H1 (cell line): Measurements from ENCODE around the gene ELOVL6. TPM values are rescaled to one million over a fixed set of nuclear protein-coding genes. Genes with fewer than 3 reads are reported as not detected.

Source experiments
- CTCF ChIA-PET: fragments of 300-600 bp; sonication (Branson Sonifier 250); formaldehyde crosslinking; loops from one replicate; lab custom pipeline; 2021; ENCODE audit not compliant: partially characterized antibody; lab: Charles Lee
- POLR2A ChIA-PET: fragments of 300-600 bp; sonication (Branson Sonifier 250); formaldehyde crosslinking; loops from one replicate; lab custom pipeline; 2021; ENCODE audit warnings: inconsistent platforms; ENCODE audit not compliant: partially characterized antibody; lab: Charles Lee
- DNase-seq, 2 experiments: peaks; one replicate each; pipeline versions ENCODE4 v3.0.0 to v3.0.0-alpha.2; 2010 to 2022; ENCODE audit warnings: low spot score in 2 of 2, low read depth in 1 of 2, mixed read lengths in 1 of 2
- FAIRE-seq: peaks from 2 replicates; lab custom pipeline; 2011; peaks lifted over from hg19 to GRCh38; lab: Jason Lieb, UNC
- H2AFZ ChIP-seq: 2 replicates; pipeline ENCODE4 v1.8.1; 2012; ENCODE audit warnings: low read length, inconsistent platforms
- H2AK5ac ChIP-seq: 2 replicates; pipeline ENCODE4 v1.6.1; 2013; ENCODE audit warnings: low read depth, low read length
- H2BK120ac ChIP-seq: replicated peaks from 2 replicates; pipeline ENCODE3; 2013; ENCODE audit warnings: low read depth, low read length, inconsistent platforms
- H2BK12ac ChIP-seq: 2 replicates; pipeline ENCODE4 v1.6.1; 2013; ENCODE audit warnings: low read depth, low read length
- H2BK15ac ChIP-seq: 2 replicates; pipeline ENCODE4 v1.6.1; 2013; ENCODE audit warnings: low read length
- H2BK20ac ChIP-seq: 2 replicates; pipeline ENCODE4 v1.6.1; 2013; ENCODE audit warnings: low read length
- H2BK5ac ChIP-seq: 2 replicates; pipeline ENCODE4 v1.6.1; 2013; ENCODE audit warnings: low read depth, low read length
- H3K14ac ChIP-seq: 2 replicates; pipeline ENCODE4 v1.6.1; 2013; ENCODE audit warnings: inconsistent platforms; ENCODE audit not compliant: insufficient read length
- H3K18ac ChIP-seq: 2 replicates; pipeline ENCODE4 v1.6.1; 2013; ENCODE audit warnings: low read length; ENCODE audit errors: extremely low read depth
- H3K23ac ChIP-seq: 2 replicates; pipeline ENCODE4 v1.6.1; 2013; ENCODE audit warnings: inconsistent platforms; ENCODE audit not compliant: insufficient read length
- H3K23me2 ChIP-seq: 2 replicates; pipeline ENCODE4 v1.6.1; 2013; ENCODE audit warnings: low read depth, low read length
- H3K27ac ChIP-seq: 2 replicates; pipeline ENCODE4 v1.6.1; 2011; ENCODE audit warnings: low read depth, low read length, inconsistent platforms
- H3K27me3 ChIP-seq, 4 experiments: replicated peaks in 1 of 4; 1 replicate in 1 of 4; 2 replicates in 3 of 4; pipeline versions ENCODE4 v1.6.1 to v1.8.1; 2011 to 2013; ENCODE audit warnings: low read length in 3 of 4, mild to moderate bottlenecking in 3 of 4, inconsistent platforms in 2 of 4, mixed read lengths in 2 of 4, moderate library complexity in 1 of 4; ENCODE audit not compliant: control insufficient read depth in 3 of 4, insufficient read depth in 3 of 4; ENCODE audit errors: extremely low read depth in 1 of 4
- H3K36me3 ChIP-seq, 4 experiments: 2 replicates each; pipeline versions ENCODE4 v1.6.1 to v1.8.1; 2011 to 2013; ENCODE audit warnings: mild to moderate bottlenecking in 4 of 4, low read length in 3 of 4, moderate library complexity in 2 of 4, control low read depth in 1 of 4, inconsistent platforms in 1 of 4; ENCODE audit not compliant: insufficient read depth in 4 of 4, control insufficient read depth in 2 of 4
- H3K4ac ChIP-seq: replicated peaks from 2 replicates; pipeline ENCODE3; 2013; ENCODE audit warnings: low read length, low read depth, mixed read lengths, inconsistent platforms; ENCODE audit not compliant: insufficient read length
- H3K4me1 ChIP-seq, 4 experiments: replicated peaks in 1 of 4; 1 replicate in 1 of 4; 2 replicates in 3 of 4; pipeline versions ENCODE4 v1.6.1 to v1.8.1; 2011 to 2013; ENCODE audit warnings: low read length in 3 of 4, inconsistent platforms in 2 of 4, mixed read lengths in 1 of 4; ENCODE audit not compliant: insufficient read depth in 4 of 4, control insufficient read depth in 3 of 4
- H3K4me2 ChIP-seq, 2 experiments: 2 replicates each; pipeline versions ENCODE4 v1.6.1 to v1.8.1; 2011 to 2013; ENCODE audit warnings: low read depth in 2 of 2, low read length in 2 of 2, control low read depth in 1 of 2, inconsistent platforms in 1 of 2, mild to moderate bottlenecking in 1 of 2; ENCODE audit not compliant: insufficient read depth in 1 of 2
- H3K4me3 ChIP-seq, 4 experiments: fragments of 200-600, 300-600 bp in 1 of 4; sonication (generic), shearing (Covaris generic), sonication (Bioruptor Twin) in 1 of 4; 2 replicates each; pipeline versions ENCODE4 v1.5.1 to v1.8.1; 2011 to 2016; ENCODE audit warnings: low read length in 4 of 4, low read depth in 3 of 4, control low read depth in 2 of 4, inconsistent platforms in 2 of 4, mild to moderate bottlenecking in 2 of 4, mixed read lengths in 1 of 4, moderate library complexity in 1 of 4; ENCODE audit not compliant: insufficient read depth in 2 of 4; ENCODE audit errors: extremely low read depth in 1 of 4
- H3K56ac ChIP-seq: replicated peaks from 2 replicates; pipeline ENCODE3; 2013; ENCODE audit warnings: low read depth, mild to moderate bottlenecking, mixed read lengths, low read length, inconsistent platforms; ENCODE audit not compliant: insufficient read length
- H3K79me1 ChIP-seq: 2 replicates; pipeline ENCODE4 v1.6.1; 2013; ENCODE audit warnings: low read depth, low read length, control low read depth
- H3K79me2 ChIP-seq, 2 experiments: 2 replicates each; pipeline versions ENCODE4 v1.6.1 to v1.8.1; 2012 to 2013; ENCODE audit warnings: low read length in 2 of 2, mild to moderate bottlenecking in 2 of 2, inconsistent platforms in 1 of 2; ENCODE audit not compliant: insufficient read depth in 2 of 2, control insufficient read depth in 1 of 2
- H3K9ac ChIP-seq, 4 experiments: replicated peaks in 1 of 4; 1 replicate in 1 of 4; 2 replicates in 3 of 4; pipeline versions ENCODE4 v1.6.1 to v1.8.1; 2011 to 2013; ENCODE audit warnings: low read depth in 3 of 4, low read length in 3 of 4, control low read depth in 2 of 4, mild to moderate bottlenecking in 2 of 4, moderate library complexity in 2 of 4, inconsistent platforms in 1 of 4; ENCODE audit errors: extremely low read depth in 1 of 4
- H3K9me3 ChIP-seq, 2 experiments: 2 replicates each; pipeline versions ENCODE4 v1.6.1 to v1.8.1; 2012 to 2013; ENCODE audit warnings: mild to moderate bottlenecking in 2 of 2, moderate library complexity in 2 of 2, control low read depth in 1 of 2, inconsistent platforms in 1 of 2, low read depth in 1 of 2, low read length in 1 of 2, mixed read lengths in 1 of 2; ENCODE audit not compliant: insufficient read depth in 2 of 2
- H4K20me1 ChIP-seq, 2 experiments: replicated peaks in 1 of 2; 2 replicates each; pipeline versions ENCODE3 to v1.8.1; 2011 to 2013; ENCODE audit warnings: inconsistent platforms in 2 of 2, low read length in 2 of 2, mild to moderate bottlenecking in 1 of 2; ENCODE audit not compliant: insufficient read depth in 2 of 2, control insufficient read depth in 1 of 2
- H4K5ac ChIP-seq: 2 replicates; pipeline ENCODE4 v1.6.1; 2013; ENCODE audit warnings: low read length, low read depth, mixed read lengths, inconsistent platforms; ENCODE audit not compliant: insufficient read length
- H4K8ac ChIP-seq: 2 replicates; pipeline ENCODE4 v1.8.0; 2013; ENCODE audit warnings: mild to moderate bottlenecking, moderate library complexity, low read length, inconsistent platforms; ENCODE audit not compliant: insufficient read depth; ENCODE audit errors: extremely low read depth
- H4K91ac ChIP-seq: replicated peaks from 2 replicates; pipeline ENCODE3; 2013; ENCODE audit warnings: low read length, mixed read lengths, inconsistent platforms; ENCODE audit not compliant: insufficient read length
- GABPA ChIP-seq: IDR thresholded peaks from 2 replicates; pipeline ENCODE4 v1.6.1; 2011; ENCODE audit warnings: mild to moderate bottlenecking, low read length, moderate library complexity, borderline replicate concordance; ENCODE audit not compliant: insufficient read depth
- MAFK ChIP-seq: IDR thresholded peaks from 2 replicates; pipeline ENCODE4 v1.6.1; 2012; ENCODE audit warnings: low read depth, mild to moderate bottlenecking, improper control_type of control experiment, low read length
- SAP30 ChIP-seq: fragments of 300-600 bp; sonication (generic); IDR thresholded peaks from 2 replicates; pipeline ENCODE4 v1.7.1; 2012; ENCODE audit warnings: low read length, moderate library complexity, mild to moderate bottlenecking, inconsistent platforms; ENCODE audit not compliant: insufficient read depth, insufficient replicate concordance
- SIRT6 ChIP-seq: IDR thresholded peaks from one replicate; pipeline ENCODE4 v1.7.1; 2012; ENCODE audit warnings: low read length, inconsistent platforms
- SIX5 ChIP-seq: IDR thresholded peaks from 2 replicates; pipeline ENCODE4 v1.6.1; 2011; ENCODE audit warnings: mild to moderate bottlenecking, low read depth, low read length
- TAF7 ChIP-seq: optimal IDR thresholded peaks from 2 replicates; pipeline ENCODE3; 2011; ENCODE audit warnings: low read depth, mild to moderate bottlenecking, inconsistent platforms, low read length, moderate library complexity, borderline replicate concordance
- WGBS, 2 experiments: shearing (Covaris generic) in 1 of 2; methylation state at CpG; one replicate each; pipeline versions ENCODE4 v1.1.6 to v1.1.7; 2013 to 2015; ENCODE audit warnings: low lambda C conversion rate in 2 of 2, mixed read lengths in 2 of 2, inconsistent platforms in 1 of 2, low coverage in 1 of 2, missing lambda C conversion rate in 1 of 2; ENCODE audit not compliant: insufficient replicate concordance in 2 of 2, insufficient coverage in 1 of 2, insufficient read length in 1 of 2; ENCODE audit errors: extremely low coverage in 1 of 2, missing lambda C conversion rate in 1 of 2; 5-methylcytosine and 5-hydroxymethylcytosine counted together
- polyA plus RNA-seq, 7 experiments: library from polyadenylated mRNA; depleted of rRNA in 3 of 7; stranded (reverse) in 5 of 7; unstranded in 2 of 7; fragments of >200 nt in 5 of 7; fragments of 200-250 nt in 2 of 7; gene quantifications; 1 replicate in 5 of 7; 2 replicates in 1 of 7; 4 replicates in 1 of 7; pipeline versions ENCODE4 v1.2.1 to v1.2.3, GENCODE V29; 2011 to 2013; ENCODE audit warnings: missing spikeins in 2 of 7, mixed read lengths in 2 of 7
- total RNA-seq: library from RNA; stranded (reverse); fragmentation: NEBNext Ultra II Directional; extraction: Animal tissue kit (Norgen Biotek cat#: 25700); gene quantifications from 2 replicates; pipeline ENCODE4 v1.2.1, GENCODE V29; 2021

Gene ELOVL6
- total and polyA plus RNA-seq, 2 of the 8 experiments (the other 6 are each of a cell fraction or from before 2014, with no cell fraction given): 27.8 to 86.6 TPM

DNA sequence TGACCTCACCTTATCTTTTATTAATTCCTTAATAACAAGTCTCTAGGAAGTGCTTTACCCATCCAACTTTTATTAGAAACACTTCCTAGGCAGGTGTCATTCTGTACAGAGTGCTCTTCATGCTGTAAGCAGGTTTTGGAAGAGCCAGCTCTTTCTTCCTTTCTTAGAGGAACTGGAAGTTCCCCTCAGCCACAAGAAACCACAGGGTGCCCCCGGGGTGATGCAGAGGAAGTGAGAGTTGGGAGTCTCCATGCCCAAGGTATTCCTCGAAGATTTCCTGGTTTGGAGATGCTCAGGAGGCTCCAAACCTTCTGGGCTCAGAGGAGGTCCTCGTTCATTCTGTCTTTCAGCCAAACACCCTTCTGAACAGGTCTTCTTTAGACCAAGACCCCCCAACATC lies 201.9 kb downstream of the ELOVL6 start:
- no peak overlapping the region for H3K4ac ChIP-seq
- 85% methylated on average over 3 of the region's 3 CpGs; no CpG with 5 or more reads in 1 of the 2 experiments for WGBS, 2 experiments
- no peaks in the 10 kb centered on the region for H3K4me1 ChIP-seq
- H2BK12ac ChIP-seq: no peak overlapping the region
- no peak overlapping the region for H3K4me2 ChIP-seq
- no peaks in the 10 kb centered on the region for H3K27me3 ChIP-seq
- H3K4me3 ChIP-seq: no peak overlapping the region
- H3K79me2 ChIP-seq: no peaks in the 10 kb centered on the region
- H2BK15ac ChIP-seq: no peak overlapping the region
- no peak overlapping the region for H3K23ac ChIP-seq
- H2BK120ac ChIP-seq: no peak overlapping the region
- H4K8ac ChIP-seq: no peak overlapping the region
- H3K27ac ChIP-seq: no peak overlapping the region
- POLR2A ChIA-PET: no interaction called here
- no peak overlapping the region for H4K5ac ChIP-seq
- no peaks in the 10 kb centered on the region for H3K79me1 ChIP-seq
- no peak overlapping the region for H2AK5ac ChIP-seq
- H3K9ac ChIP-seq: no peak overlapping the region
- H2AFZ ChIP-seq: no peak overlapping the region
- no peaks in the 10 kb centered on the region for H4K20me1 ChIP-seq
- no peaks in the 10 kb centered on the region for H3K9me3 ChIP-seq
- no peak for DNase-seq
- no peak overlapping the region for H2BK5ac ChIP-seq
- no peak overlapping the region for H4K91ac ChIP-seq
- H3K14ac ChIP-seq: no peak overlapping the region
- H3K36me3 ChIP-seq: no peaks in the 10 kb centered on the region
- no peak overlapping the region for H2BK20ac ChIP-seq
- CTCF ChIA-PET: interaction anchor here (1.0 to 16.6 kb wide), 3 partner anchors 9 to 517 kb away, joined by 3 to 389 read pairs (median 5); no protein-coding TSS in a partner anchor
- H3K23me2 ChIP-seq: no peaks in the 10 kb centered on the region
- no peak overlapping the region for H3K56ac ChIP-seq
- no peak for FAIRE-seq
- no peak overlapping the region for H3K18ac ChIP-seq
- TF ChIP-seq GABPA (no peak), TAF7 (no peak), SAP30 (no peak), SIX5 (no peak), MAFK (no peak), SIRT6 (no peak)
